Glomerular visceral epithelial cell (primary cell): ENCODE results near the gene NKD1.
"Not testable (repeated sequence)": the region's sequence is repeated elsewhere in the genome, so short reads cannot be mapped to it uniquely, and the experiment has no call there.

Experiments used
- DNase-seq: peaks from one replicate; pipeline ENCODE4 v3.0.0-alpha.2; 2016; ENCODE audit errors: extremely low spot score

The NKD1 gene, protein sequence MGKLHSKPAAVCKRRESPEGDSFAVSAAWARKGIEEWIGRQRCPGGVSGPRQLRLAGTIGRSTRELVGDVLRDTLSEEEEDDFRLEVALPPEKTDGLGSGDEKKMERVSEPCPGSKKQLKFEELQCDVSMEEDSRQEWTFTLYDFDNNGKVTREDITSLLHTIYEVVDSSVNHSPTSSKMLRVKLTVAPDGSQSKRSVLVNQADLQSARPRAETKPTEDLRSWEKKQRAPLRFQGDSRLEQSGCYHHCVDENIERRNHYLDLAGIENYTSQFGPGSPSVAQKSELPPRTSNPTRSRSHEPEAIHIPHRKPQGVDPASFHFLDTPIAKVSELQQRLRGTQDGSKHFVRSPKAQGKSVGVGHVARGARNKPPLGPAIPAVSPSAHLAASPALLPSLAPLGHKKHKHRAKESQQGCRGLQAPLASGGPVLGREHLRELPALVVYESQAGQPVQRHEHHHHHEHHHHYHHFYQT

DNA sequence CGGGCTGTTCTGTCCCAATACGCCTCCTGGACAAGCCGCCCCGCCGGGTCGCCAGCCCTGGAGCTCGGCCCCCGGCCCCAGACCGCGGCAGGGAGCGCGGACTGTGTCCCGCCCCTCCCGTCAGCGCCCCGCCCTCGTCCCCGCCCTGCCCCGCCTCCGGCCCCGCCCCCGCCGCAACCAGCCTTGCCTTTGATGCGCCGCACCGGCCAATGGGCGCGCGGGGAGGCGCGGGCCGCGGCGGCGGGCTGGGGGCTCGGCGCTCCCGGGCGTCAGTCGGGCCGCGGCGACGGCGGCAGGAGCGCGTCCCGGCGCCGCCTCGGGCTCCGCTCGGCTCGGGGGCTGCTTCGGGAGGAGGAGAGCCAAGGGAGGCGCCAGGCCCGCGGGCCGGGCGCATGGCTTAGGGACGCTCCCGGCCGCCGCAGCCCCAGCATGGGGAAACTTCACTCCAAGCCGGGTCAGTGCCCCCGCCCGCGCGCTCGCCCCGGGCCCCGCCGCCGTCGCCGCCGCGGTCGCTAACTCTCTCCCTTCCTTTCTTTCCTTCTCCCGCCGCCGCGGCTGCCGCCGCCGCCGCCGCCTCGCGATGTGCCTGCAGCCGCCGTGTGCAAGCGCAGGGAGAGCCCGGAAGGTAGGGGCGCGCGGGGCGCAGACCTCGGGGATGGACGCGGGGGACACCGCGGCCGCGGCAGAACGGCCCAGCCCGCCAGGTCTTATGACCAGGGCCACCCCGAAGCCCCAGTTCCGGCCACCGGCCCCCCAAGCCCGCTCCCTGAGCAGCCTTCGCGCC lies at the start of gene NKD1:
Gene NKD1 (plus strand): TSS at position 272 of the 784 bp plus-strand sequence. CDS start 158 bp downstream, at position 430.
- DNase-seq = peak; percentile 40

DNA sequence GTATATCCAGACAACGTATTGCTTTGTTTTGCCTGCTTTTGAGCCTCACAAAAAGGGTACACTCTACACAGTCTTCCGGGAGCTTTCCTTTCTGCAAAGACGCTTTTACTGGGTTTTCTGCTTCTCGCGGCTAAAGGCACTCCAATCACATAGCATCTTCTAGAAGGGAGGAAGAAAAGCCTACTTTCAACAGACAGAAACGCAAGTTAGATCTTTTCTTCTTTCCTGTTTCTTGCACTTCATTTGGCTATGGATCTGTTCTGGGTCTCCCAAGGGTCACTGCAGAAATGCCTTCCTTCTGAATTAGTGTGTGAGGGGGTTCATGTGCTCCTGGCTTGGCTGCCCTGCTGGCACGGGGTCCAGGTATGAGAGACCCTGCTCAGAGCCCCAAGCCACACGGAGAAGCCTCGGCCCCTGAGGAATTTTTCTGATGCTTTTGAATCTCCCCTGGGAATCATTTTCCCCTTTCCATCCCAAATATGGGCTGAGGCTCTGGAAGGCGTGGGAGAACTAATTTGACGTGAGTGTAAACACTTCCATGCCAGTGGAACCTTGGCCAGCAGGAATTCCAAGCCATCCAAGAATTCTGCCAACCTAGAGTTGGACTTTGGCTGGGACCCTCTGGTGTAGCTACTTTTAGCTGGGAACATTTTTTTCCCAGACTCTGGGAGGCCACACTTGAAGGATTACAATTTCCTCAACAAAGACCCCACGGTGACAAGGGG lies 49.6 kb upstream of the NKD1 start:
- no peak for DNase-seq

DNA sequence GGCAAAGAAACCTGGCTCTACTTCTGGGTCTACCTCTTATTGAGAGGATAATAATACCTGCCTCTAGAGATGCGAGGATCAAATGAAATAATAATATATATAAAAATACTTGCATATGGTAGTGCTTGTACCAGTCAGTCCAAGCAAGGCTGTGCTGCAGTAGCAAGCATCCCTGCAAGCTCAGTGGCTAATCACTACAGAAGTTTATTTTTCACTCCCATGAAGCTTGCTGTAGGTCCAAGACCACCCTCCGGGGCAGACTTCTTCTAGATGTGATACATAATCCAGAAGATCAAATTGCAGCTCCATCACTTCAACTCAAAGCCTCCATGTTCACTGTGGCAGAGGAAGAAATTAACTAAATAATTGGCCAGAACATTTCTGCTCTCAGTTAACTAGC lies 48.9 kb upstream of the NKD1 start:
- no peak for DNase-seq

DNA sequence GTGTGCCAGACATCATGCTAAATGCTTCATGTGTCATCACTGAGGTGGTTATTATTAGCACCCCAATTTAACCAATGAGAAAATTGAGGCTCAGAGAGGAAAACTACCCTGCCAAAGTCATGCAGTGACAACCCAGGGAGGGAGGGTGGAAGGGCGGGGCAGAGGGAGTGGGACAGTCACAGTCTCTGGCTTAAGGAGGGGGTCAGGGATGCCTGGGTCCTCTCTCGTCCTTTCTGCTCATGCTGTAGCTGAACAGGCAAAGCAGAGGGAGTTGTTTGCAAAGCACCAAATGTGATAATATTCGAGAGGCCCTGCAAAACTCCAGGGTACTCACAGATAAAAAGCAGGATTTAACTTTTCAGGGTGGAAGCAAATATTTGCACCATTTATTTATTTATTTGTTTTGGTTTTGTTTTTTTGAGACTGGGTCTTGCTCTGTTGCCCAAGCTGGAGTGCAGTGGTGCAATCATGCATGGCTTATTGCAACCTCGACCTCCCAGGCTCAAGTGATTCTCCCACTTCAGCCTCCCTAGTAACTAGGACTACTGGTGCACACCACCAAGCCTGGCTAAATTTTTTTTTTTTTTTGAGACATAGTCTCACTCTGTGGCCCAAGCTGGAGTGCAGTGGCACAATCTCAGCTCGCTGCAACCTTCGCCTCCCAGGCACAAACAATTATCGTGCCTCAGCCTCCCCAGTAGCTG lies 47.9 kb upstream of the NKD1 start:
- no peak for DNase-seq

DNA sequence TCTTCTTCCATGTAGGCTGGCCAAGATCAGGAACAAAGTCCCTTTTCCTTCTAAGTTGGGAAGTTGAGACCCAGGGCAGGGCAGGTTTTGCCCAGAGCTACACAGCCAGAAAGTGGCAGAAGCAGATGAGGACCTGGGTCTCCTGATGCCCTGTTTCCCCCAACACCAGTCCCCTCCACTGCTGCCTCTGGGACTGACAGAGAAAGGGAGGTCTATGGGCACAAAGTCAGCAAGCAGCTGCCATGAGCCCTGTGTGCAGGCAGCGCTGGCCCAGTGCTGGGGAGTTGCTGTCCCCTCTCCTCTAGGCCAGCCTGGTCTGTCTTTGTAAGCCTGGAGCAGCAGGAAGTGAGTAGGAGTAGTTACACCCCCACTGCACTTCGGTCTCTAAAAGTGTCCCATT lies 46.9 kb upstream of the NKD1 start:
- DNase-seq = no peak

DNA sequence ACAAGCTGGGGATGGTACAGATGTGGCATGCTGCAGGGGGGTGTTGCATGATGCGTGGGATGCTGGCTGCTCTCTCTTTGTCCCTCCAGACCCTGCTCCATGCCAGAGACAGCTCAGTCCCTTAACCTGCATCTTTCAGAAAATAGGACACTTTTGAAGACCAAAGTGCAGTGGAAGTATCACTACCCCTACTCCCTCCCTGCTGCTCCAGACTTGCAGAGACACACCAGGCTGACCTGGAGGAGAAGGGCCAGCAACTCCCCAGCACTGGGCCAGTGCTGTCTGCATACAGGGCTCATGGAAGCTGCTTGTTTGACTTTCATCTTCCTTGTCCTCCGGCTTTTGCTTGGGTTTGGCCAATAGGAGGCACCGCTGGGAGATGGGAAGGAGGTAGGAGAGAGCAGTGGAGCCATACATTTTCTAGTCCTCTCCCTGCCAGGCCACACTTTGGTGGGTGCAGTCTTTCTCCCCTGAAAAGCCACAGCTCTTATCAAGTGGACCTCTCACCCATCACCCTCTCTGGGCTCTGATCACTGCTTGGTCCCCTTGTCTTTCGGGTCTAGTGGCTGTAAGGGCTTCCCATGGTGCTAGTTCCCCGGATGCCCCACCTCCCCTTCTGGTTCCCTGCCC lies 46.1 kb upstream of the NKD1 start:
- no peak for DNase-seq

DNA sequence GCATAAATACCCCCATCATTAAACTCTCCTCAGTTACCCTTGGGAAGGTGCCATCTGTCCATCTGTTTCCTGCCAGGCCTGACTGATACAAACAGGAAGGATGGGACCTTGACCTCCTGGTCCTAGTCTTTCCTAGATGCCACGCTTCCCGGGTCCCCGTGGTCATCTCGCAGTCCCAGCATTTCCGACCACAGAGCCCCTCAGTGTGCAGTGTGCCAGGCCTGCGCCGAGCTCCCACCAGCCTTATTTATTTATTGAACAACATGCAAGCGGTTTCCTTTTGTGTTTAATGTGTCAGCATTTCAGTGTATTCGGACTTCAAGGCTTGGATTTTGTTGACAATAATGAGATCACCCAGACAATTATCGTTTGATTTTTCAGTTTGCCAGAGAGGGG lies 45.6 kb upstream of the NKD1 start:
- DNase-seq = no peak

DNA sequence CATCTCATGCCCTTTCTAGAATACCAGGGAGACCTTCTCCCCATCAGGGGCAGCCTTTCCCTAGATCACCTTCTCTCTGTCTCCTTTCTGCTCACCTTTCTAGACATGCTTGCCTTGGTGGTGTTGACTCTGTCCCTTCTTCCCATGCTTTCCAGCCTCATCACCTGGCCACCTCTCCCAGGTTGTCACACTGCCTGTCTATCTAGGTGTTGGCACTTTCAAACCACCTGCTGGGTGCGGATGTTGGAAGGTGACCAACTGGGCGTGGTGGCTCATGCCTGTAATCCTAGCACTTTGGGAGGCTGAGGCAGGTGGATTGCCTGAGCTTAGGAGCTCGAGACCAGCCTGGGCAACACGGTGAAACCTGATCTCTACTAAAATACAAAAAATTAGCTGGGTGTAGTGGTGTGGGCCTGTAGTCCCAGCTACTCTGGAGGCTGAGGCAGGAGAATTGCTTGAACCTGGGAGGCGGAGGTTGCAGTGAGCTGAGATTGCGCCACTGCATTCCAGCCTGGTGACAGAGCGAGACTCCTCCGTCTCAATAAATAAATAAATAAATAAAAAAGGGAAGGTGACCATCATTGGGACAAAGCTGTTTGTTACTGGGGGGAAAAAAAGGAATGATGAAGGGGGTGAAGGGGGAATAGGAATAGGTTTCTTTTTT lies 44.2 kb upstream of the NKD1 start:
- not testable (repeated sequence) for DNase-seq

DNA sequence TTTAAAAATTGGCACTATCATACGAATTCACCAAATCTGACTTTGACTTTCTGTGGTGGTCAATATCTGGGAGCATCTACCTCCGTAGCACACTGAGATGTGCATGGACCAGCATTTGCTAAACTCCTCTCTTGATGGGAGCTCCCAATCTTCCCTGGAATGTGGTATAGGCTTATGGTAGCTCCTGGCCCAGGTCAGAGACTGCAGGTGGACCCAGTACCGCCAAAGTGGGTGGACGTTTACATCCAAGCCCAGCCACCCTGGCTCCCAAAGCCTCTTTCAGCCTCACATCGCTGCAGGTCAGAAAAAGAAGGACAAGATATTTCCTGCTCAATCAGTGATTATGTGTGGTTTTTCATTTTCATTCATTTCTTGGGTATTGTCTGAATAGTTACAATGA lies 43.1 kb upstream of the NKD1 start:
- no peak for DNase-seq

DNA sequence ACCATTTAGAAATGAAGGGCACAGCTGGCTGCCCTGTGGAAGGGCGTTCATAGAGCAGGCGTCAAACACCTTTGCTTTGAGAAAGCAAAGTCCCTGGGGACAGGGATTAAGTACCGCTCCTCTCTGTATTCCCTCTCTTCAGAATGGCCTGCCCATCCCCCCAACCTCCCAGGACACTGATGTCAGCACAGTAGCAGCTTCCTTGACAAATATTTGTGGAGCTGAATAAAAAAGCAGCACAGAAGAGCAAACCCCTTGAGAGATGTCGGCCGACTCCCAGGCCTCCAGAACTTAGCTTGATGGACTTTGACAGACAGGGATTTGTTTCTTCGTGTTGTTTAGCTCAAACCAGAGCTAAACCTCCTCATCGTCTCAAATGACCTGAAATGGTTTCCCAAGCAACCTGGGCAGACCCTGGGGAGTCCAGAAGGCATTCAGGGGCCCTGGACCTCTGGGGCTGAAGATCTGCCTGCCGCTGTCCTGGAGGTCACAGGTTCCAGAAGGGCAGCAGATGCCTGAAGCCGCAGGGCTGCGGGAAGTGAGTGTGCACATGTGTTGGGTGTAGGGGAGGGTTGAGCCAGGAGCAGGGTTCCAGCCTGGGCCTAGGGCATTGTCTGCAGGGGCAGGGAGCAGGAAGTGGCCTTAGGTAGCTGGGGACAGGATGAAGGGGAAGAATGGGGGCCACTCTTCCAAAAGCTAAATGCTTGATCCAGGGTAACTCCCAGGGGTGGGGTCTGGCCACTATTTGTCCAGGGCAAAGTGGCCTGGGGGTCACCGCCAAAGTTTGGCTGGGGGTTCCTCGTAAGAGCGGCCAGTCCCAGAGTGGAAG lies 42.3 kb upstream of the NKD1 start:
- DNase-seq = no peak

DNA sequence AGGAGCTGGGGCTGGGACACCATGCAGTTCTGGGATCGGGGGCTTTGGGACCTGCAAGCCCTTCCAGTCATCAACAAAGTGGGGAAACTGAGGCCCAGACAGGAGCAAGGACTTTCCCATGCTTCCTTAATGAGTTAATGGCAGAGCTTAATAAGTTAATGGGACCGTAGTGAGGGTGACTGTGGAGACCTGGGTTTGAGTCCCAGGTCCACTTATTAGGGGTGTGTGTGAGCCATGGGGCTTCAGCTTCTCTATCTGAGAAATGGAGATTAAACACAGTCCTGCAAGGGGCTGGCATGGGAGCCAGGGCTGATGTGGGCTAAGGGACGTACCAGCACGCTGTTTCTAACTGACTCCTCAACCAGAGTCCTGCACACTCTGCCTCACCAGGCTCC lies 41.7 kb upstream of the NKD1 start:
- DNase-seq = no peak

DNA sequence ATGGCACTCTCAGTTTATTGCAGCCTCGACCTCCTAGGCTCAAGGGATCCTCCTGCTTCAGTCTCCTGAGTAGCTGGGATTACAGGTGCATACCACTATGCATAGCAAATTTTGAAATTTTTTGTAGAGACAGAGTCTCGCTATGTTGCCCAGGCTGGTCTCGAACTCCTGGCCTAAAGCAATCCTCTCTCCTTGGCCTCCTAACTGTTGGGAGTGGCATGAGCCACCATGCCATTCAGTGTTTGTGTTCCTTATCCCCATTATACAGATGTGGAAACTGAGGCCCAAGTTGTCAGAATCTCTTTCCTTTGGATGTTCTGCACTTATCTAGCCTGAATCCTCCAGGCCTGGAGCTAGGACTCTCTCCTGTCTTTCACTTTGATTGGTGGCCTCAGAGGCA lies 40.8 kb upstream of the NKD1 start:
- DNase-seq = no peak

DNA sequence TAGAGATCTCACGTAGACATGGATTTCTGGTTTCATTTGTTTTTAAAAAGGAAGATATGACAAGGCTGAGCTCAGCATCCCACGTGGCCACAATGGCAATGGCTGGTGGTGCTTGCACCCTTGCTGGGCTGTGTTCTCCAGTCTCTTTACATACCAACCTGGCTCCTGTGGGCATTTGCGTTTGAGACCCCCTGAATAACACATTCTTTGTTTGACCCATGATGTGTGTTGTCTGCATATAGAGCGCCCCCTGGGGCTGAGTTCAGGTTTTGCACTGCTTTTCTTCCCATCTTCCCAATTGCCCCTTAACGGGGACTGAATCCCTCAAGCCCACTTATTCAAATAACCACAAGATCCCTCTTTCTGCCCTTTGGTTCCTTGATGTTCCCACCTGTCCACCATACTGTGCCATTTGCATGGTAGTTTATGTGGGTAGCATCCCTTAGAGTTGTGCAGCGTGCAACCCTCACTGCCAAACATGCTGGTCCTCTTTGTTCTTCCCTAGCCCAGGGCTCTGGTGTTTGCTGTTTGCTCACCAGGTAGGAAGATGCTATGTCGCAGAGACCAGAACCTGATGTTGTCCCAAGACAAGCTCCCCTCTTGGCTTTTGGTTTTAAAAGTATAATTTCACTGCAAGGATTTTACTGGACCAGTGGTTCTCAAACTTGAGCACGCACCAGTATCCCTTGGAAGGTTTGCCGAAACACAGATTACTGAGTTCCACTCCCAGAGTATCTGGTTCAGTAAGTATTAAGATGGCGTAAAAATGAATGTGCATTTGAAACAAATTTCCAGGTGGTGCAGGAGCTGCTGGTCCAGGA lies 38.5 kb upstream of the NKD1 start:
- no peak for DNase-seq

DNA sequence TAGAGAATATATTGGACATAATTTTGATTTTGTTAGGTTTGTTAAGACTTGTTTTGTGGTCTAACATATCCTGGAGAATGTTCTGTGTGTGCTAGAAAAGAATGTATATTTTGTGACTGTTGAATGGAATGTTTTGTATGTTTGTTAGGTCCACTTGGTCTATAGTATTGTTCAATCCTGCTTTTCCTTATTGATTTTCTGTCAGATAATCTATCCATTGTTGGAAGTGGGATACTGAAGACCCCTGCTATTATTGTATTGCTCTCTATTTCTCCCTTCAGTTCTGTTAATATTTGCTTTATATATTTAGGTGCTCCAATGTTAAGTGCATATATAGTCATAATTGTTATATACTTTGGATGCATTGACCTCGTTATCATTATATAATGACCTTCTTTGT lies 33.0 kb upstream of the NKD1 start:
- no peak for DNase-seq

DNA sequence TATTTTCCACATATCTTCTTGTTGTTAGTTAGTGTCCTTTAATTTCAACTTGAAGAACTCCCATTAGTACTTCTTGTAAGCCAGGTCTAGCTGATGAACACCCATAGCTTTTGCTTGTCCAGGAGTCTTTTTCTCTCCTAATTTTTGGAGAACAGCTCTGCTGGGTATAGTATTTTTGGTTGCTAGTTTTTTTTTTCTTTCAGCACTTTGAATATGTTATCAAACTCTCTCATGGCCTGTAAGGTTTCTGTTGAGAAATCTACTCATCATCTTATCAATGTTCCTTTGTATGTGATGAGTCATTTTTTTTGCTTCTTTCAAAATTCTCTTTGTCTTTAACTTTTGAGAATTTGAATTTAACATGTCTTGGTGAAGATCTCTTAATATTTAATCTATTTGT lies 31.8 kb upstream of the NKD1 start:
- DNase-seq = no peak

DNA sequence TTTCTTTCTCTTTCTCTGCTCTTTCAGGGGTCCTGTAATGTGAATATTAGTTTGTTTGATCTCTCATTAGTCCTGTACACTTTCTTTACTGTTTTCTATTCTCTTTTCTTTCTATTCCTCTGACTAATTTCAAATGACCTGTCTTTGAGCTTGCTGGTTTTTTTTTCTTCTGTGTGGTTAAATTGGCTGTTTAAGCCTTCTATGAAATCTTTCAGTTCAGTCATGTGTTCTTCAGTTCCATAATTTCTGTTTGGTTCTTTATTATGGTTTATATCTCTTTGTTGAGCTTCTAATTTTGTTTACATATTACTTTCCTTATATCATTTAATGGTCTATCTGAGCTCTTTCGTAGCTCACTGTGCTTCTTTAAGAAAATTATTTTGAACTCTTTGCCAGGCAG lies 31.3 kb upstream of the NKD1 start:
- DNase-seq = no peak

DNA sequence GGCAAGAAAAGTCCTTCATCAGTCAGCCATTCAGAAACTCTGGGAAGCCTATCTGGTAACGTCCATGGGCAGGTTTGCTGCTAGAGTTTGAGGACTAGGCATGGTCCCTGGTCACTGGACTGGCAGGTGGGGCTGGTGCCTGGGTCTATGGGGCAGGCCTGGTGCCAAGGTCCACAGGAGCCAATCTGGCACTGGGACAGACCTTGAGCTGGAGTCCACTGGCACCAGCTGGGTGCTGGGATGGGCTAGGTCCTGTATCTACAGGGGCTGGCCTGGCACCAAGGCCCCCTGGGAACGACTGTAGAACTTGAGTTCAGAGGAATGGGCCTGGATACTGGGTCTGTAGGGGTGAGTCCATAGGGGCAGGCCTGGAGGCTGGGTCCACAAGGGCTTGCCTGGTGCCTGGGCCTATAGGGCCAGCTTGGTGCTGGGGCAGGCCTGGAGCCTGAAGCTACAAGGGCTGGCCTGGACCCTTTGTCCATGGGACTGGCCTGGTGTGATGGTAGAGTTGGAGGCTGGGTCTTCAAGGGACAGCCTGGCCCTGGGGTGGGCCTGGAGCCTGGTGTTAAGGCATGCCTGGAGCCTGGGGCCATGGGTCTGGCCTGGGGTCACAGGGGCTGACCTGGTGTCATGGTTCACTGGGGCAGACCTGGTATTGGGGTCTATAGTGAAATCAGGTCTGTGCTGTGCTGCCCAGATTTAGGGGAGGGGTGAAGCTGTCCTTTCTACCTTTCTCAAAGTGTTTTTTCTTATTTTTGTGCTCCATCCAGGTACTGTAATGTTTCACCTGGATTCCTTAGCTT lies 30.5 kb upstream of the NKD1 start:
- no peak for DNase-seq

DNA sequence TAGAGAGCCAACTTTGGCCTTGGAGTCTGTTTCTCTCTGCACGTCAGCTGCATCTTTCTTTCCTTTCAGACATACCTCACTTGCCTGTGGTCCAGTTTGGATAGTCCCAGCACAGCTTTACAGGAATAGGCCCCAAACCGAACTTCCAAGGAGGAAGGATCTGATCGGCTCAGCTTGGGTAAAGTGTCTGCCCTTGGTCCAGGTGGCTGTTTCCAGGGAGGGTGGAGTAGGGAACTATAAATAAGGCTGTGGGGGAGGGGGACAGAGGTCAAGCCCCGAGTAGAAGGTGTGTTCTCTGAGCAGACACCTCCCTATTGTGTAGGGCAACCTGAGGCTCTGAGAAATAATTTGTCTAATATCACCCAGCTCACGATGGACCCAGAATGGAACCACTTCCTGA lies 29.2 kb upstream of the NKD1 start:
- DNase-seq = no peak
